GOT3 (cell line): ENCODE measurements around the gene GTSF1L.

Experiments
- DNase-seq: peaks from one replicate; lab custom pipeline; 2025; ENCODE audit warnings: mixed read lengths; lab: John Stamatoyannopoulos, UW

The GTSF1L gene

DNA sequence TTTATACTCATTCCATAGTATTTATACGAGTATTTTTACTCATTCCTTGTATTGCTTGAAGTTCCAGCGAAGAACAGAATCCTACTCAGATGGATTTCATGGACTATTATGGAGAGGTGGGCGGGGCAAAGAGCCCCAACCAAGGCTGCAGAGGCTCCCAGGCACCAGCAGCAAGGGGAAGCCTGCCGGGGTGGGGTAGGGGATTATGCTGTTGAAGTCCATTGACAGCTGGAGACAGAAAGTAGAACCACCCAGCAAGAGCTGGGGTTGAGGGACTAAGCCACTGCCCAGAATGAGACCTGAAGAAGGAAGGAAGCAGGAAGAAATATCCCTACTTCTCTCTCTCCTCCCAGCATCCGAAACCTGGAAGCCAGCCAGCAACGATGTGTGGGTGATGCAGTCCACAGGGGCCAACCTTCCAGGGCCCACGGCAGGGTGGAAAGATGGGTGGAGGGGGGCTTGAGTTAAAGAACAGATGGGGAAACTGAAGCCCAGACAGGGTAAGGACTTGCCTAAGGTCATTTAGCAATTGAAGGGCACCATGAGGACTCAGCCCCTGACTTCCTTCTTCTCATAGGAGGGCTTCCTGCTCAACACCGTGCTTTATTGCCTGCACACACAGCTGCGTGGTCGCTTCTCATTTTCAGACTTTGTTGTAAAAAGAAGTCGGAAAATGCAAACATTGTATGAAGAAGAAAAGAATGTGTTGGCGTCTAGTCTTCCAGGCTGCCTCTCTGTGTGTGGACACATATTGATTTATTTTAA, 18.3 kb upstream of the GTSF1L start:
- DNase-seq, result no peak

DNA sequence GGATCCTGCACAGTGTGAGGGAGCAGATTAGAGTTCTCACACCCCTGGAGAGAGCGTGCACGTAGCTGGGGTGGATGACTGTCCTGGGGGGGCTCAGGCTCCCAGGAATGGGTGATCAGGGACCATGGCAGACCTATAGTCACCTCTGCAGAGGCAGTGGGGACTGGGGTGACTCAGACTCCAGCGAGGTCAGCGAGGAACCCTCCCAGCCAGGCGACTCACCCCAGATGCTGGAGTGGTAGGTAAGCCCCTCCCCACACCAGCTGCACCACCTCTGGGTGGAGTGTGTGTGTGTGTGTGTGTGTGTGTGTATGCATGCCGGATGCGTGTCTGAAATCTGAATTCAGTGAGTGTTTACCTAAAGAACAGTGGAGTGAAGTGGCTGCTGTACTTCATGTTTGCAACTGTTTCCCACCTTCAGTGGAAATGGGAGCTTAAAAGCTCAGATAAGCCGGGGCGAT, 17.4 kb upstream of the GTSF1L start:
- DNase-seq, result no peak

DNA sequence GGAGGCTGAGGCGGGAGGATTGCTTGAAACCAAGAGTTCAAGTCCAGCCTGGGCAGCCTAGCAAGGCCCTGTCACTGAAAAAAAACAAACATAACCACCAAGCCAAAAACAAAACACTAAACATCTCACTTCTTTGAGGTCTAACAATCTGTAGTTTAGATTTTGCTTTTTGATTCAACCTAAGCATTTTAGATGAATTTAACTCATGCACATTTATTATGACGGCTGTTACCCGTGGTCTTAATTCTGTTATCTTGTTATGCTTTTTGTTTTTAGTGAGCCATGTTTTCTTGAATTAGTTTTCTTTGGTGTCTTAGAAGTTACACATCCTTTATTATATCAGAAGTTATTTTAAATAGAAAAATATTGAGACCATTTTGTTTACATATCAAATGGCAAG, 13.8 kb upstream of the GTSF1L start:
- DNase-seq, result no peak

DNA sequence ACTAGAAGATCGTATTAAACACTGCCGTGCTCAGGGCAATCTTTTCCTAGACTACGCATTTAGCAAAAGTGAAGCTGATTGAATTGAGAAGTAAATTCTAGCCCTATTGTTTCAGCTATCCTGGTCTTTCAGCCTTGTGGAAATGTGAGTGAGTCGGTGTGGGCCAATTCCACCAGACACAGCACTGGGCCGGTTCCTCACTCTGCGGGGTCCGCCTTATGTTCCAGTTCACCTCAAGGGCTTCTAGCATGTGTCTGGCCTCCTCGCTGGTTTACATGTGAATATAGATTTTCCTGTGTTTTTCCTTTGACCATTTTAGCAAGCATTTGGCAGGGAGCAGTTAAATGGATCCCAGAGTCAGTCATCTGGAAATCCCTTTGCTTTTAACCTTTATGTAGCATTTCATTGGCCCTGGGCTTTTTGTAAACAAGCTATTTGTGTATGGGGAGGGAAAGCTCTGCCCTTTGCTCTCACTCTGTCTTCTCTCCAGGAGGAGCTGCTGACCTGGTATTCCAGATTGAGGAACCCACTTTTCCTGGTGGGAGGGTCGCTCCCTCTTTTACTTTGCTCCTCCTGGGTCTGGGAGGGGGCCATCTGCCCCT, 12.4 kb upstream of the GTSF1L start:
- no peak for DNase-seq

DNA sequence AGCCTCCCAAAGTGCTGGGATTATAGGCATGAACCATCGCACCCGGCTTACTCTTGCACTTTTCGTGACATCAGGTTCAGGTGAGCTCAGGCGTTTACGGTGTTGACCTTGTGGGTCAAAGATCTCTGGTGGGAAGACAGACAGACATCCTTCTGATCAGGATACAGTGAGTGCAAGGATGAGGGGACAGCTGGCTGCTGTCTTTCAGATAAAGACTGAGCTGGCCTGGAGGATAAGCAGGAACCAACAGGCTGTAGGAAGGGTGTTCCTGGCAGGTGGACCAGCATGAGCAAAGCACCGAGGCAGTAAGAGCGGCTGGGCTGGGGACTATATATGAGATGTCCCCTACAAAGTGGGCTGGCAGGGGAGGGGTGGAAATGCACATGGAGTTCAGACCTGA, 11.1 kb upstream of the GTSF1L start:
- no peak for DNase-seq

DNA sequence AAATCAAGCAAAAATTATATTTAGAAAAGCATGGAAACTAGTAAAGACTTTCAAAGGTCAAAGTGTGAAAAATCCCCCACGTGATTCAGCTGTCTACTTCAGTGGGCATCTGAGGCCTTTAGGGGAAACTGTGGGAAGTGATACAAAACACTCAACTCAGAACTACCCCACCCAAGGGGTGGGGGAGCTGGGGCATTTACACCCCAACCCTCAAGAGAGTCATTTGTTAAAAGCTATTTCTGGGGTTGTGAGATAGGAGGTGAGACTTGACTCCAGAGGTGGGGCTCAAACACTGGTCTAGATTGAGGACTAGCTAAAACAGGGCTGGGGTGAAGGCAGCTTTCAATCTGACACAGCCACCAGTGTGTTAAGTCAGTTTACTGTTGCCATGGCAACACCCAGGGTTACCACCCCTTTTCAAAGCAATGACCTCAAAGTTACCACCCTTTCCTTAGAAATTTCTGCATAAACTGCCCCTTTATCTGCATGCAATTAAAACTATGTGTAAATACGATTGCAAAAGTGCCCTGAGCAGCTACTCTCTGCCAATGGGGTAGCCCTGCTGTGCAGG, 9.9 kb upstream of the GTSF1L start:
- DNase-seq, result no peak

DNA sequence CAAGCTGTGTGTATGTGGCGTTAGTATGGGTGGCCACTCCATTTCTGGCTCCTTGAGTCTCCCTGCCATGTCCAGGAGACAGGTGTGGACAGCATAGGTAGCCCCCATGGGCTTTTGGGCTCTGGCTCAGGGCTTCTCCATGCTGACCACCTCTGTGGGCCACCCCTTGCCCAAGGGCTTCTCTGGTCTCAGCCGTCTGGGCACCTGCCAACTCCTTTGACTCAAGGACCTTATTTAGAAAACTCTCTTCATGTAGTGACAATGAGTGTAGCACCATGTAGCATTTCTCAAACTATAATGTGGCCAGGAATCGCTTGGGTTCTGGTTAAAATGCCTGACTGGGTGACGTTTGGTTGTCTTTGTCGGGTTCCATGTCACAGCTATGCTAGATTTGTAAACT, 5.1 kb upstream of the GTSF1L start:
- no peak for DNase-seq

DNA sequence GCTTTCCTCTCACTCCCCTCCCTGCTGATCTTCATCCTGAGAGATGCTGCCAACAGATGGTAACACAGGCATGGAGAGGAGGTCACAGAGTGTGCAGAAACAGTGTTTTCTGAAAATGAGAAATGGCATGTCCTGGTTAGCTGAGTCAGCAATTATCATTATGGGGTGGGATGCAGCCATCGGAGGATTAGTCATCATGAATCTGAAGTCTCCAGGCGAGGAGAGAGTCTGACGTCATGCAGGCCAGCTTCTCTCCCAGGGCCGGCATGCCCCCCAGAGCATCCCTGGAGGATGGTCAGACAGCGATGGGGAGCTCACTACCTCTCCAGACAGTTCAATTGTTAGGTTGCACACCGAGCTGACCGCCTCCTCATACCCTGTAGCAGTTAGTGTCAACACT, 4.7 kb upstream of the GTSF1L start:
- DNase-seq, result no peak

DNA sequence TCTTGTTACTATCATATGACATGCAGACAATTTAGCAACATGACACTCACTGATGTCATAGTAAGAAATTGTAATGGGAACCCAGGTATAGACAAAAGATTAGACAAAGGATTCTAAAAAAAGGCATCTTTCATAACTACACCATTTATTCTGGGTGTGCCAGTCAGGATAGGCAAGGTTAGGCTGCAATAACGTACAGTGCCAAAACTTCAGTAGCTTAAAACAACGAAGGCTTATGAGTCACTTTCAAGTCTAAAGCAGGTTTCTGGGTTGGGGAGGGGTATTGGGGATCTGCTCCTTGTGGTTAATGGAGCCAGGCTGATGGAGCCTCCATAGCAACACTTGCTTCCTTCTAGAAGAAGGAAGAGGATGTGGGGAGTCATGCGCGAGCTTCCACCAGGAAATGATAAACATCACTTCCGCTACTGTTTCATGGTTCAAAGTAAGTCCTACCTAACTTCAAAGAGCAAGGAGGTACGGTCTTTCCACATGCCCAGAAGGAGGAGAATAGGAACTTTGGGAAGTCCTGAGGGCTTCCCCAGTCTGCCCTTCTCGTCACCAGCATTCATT, 2.0 kb upstream of the GTSF1L start:
- no peak for DNase-seq

DNA sequence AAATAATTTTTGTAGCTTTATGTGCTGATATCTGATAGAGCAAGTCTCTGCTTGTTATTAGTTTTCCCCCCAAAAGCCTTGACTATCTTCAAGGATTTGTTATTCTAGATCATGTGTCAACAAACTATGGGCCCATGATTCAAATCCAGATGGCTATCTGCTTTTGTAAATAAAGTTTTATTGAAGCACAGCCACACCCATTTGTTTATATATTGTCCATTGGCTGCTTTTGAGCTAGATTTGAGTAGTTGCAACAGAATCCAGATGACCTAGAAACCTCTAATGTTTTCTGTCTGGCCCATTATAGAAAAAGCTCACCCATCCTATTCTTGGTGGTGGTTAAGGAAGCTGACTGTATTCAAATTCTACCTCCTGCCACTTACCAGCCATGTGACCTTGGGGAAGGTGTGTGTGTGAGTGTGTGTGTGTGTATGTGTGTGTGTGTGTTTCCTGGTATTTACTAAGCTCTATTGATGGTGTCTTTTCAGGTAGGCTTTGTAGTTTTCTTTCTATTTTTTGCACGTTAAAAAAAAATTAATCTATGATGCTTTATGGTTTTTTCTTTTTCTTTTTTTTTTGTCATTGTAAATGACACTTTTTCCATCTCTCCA, 1.3 kb upstream of the GTSF1L start:
- DNase-seq, result no peak

DNA sequence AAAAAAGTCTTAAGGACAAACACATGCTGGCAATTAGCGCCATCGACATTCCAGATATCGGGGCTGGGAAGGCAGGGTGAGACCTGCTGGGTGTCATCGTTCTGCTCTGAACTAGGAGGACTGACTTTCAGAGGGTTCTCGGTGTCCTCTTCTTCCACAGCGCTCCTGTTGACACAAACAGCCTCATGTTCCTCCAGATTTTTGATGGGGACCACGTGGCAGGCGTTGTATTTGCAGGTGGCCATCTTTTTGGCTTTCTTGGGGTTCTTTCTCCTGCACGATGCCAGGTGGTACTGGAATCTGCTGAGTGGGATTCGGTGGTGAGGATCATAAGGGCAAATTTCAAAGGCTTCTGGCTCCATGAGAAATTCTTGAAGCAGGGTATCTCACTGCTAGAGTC, 469 bp downstream of the GTSF1L start:
- DNase-seq, result no peak

DNA sequence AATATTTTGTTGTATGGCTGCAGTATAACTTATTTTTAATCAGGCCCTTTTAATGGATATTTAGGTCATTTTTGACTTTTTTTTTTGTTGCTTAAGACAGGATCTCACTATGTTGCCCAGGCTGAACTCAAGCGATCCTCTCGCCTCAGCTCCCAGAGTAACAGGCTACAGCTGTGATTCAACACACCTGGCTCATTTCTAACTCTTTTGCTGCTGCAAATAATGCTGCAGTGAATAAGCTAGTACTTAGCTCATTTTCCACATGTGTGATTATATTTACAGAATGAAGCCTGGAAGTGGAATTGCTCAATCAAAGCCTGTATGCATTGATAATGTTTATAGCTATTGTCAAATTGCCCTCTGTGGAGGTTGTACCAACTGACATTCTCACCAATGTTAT, 1.1 kb downstream of the GTSF1L start:
- DNase-seq, result no peak

DNA sequence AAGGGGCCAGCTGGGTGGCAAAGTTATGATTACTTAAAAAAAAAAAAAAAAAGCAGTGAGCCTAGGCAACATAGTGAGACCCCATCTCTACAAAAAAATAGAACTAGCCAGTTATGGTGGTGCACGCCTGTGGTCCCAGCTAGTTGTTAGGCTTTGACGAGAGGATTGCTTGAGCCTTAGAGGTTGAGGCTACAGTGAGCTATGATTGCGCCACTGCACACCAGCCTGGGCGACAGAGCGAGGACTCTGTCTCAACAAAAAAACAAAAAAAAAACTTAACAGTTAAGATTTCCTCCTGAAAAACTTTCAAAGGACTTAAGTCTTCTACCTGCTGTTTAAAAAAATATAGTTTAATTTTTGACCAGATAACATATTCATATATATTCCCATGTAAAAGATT, 2.4 kb downstream of the GTSF1L start:
- no peak for DNase-seq

DNA sequence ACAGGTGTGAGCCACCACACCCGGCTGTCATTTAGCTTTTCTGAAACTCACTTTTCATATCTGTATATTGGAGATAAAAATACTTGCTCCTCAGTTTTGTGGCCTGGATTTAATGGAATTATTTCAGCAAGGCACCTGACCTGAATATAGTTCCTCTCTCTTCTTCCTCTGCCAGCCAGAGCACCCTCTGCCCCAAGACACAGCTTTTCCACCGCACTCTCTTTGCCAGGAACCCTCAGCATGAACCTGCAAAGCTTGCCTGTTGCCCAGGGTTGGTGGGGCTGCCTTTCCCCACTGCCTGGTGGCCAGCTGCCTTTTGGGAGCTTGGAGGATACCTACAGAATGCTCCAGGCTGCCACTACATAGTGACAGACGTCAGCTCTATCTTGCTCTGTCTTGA, 3.1 kb downstream of the GTSF1L start:
- DNase-seq, result no peak

DNA sequence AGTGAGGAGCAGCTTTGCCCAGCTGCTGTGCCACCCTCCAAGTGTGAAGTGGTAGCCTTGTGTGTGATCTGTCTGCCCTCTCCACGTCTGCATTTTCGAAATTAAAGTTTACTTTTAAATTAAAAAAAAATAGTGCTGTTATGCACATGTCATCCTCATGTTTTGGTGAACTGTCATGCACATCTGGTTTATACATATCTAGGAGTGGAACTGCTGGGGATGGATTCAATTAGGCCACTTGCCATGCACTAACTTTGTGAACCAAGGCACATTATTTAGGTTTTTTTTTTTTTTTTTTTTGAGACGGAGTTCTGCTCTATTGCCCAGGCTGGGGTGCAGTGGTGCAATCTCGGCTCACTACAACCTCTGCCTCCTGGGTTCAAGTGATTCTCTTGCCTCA, 3.6 kb downstream of the GTSF1L start:
- no peak for DNase-seq

DNA sequence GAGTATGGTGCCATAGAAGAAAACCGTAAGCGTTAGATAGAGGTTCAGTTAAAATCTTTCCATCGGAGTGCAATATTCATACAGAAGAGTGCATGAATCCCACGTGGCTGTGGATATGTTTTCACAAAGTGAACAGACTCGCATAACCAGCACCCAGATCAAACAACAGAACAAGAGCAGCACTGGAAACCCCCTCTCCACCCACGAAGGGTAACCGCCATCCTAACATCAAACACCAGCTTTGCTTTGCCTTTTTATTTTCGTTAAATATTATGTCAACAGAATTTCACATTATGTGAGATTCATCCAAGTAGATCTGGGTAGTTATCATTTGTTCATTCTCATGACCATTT, 4.7 kb downstream of the GTSF1L start:
- no peak for DNase-seq

DNA sequence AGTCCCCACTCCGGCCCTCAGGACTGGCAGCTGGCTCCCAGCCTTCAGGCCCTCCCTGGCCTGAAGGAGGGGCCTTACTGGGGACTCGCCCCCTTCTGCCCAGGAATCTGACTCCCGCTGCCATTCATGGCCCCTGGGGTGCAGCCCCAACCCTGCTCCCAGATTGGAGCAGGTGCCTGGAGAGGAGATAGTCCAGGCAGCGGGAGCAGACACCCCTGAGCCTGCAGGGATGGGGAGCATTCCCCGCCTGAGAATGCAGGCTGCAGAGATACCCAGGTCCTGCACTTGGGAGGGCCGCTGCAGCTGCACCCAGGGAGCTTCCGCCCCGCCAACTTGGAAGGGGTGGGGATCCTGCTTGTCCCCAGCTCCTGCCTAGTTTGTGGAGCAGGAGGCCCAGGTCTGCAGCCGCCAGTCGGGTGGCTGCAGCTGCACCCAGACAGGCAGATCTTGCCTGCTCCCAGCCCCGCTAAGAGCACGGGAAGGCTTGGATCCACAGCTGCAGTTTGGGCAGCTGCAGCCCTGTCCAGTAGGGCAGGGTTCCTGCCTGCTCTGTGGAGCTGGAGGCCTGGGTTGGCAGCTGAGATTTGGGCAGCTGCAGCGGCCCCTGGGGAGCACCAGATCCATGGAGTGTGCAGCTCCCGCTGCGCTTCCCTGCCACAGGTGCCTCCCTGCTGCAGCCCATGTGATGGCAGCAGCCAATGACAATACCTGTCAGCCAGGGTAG, 5.2 kb downstream of the GTSF1L start:
- DNase-seq, result no peak

DNA sequence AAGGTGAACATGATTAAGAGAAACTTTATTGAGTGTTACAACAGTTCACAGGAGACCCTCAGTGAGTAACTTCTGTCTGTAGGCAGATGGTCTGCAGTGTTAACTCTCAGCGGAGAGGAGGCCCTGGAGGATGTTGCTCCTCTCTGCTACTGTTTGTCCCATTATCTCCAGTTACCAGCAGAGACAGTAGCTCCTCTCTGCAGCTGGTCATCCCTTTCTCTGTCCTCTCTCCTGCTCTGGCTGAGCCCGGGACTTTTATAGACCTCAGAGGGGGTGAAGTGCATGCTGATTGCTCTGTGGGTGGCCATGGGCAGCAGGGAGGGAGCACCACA, 5.7 kb downstream of the GTSF1L start:
- DNase-seq, result no peak

DNA sequence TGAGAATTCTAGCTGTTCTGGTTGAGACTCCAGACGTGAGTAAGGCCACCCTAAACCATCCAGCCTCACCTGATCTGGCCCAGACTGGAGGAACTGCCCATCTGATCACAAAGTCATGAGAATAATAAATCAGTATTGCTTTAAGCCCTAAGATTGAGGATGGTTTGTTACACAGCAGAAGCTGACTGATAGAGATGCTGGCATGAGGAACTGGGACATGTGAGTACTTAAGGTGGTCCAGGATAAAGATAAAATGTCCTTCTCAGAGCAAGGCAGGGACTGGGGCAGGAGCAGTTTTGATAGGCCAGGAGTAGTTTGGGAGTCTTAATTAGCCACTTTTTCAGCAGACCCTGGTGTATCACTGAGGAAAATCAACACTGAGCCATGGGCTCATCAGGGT, 6.8 kb downstream of the GTSF1L start:
- no peak for DNase-seq

DNA sequence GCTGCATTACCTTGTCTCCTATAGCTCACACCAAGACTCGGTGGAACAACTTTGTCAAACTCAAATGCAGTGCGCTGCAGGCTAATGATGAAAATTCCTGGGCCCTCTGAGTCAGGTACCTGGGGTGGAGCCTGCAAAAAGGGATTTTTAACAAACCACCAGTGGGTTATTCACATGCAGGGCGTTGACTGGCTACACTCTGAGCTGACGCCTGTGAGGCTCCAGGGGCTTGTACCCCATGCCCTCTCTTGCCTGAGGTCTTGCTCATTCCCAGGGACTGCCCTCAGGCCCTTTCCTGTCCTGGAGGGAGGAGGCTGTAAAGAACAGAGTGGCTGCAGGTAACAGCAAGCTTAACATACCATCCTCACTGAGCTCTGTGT, 9.2 kb downstream of the GTSF1L start:
- no peak for DNase-seq

DNA sequence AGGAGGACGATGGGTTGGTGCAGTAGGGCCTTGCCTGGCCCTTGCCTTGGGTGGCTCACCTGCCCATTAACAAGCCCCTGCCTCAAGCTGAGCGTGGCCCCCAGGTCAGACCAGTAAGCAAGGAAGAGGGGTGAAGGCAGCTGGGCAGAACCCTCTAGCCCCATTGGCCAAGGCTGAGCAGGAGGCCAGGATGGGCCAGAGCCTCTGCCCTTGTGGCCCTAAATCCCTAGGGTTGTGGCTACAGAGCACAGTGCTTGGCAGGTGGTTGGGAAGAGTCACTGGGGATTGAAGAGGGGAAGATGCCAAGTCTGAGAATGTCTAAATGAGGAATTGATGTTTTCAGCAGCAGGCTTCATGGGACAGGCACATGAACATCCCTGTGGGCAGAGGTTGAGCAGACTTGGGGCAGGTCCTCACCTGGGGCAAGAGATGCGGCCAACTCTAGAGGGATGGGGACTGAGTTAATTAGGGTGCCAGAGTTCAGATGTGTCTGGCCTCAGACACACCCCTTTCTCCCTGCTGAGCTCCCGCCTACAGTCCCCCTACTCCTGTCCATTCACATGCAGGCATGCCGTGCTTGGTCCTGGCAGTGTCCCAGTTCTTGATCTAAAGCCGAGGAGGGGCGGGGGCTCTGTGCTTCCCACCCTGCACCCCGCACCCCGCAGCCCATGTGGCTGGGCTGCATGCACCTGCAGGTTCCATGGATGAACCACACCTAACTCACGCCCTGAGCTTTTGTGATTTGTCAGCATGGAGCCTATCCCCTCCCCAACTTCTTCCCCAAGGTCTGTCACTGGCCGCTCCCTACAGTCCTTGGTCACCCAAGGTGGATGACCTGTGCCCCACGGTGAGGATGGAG, 9.8 kb downstream of the GTSF1L start:
- DNase-seq, result no peak

DNA sequence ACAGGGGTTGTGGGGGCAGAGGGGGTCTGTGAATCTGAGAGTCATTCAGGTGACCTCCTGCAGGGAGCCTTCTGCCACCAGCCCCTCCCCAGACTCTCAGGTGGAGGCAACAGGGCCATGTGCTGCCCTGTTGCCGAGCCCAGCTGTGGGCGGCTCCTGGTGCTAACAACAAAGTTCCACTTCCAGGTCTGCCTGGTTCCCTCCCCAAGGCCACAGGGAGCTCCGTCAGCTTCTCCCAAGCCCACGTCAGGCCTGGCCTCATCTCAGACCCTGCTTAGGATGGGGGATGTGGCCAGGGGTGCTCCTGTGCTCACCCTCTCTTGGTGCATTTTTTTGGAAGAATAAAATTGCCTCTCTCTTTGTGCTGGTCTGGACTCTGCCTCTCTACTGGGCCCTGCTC, 10.7 kb downstream of the GTSF1L start:
- DNase-seq, result no peak
